GM12865 (cell line): ENCODE measurements around the gene GRK5.

Experiments used
- DNase-seq: peaks from one replicate; pipeline ENCODE4 v3.0.0; 2010; ENCODE audit warnings: low read depth
- H3K4me3 ChIP-seq: 2 replicates; pipeline ENCODE4 v1.5.1; 2011; ENCODE audit warnings: mild to moderate bottlenecking, low read depth, low read length, control low read depth
- CTCF ChIP-seq: IDR thresholded peaks from 2 replicates; pipeline ENCODE4 v1.5.1; 2011; ENCODE audit warnings: low read length, control low read depth, low read depth, inconsistent platforms; ENCODE audit not compliant: insufficient read depth; ENCODE audit errors: missing control alignments

GRK5 gene

GRCh38 chr10:119243488-119243887 lies 36.1 kb downstream of the GRK5 start:
- DNase-seq = no peak
- H3K4me3 ChIP-seq = no peak overlapping the region
- TF ChIP-seq CTCF = no peak

- TF ChIP-seq CTCF = no peak
- no peak overlapping the region for H3K4me3 ChIP-seq
- DNase-seq = no peak
Measured at GRCh38 chr10:119243967-119244366, 36.6 kb downstream of the GRK5 start.

GRCh38 chr10:119245272-119245671 lies 37.9 kb downstream of the GRK5 start:
- TF ChIP-seq CTCF = no peak
- no peak for DNase-seq
- no peak overlapping the region for H3K4me3 ChIP-seq

- DNase-seq = no peak
- no peak for TF ChIP-seq CTCF
- H3K4me3 ChIP-seq = no peak overlapping the region
Measured at GRCh38 chr10:119246862-119247549, 39.6 kb downstream of the GRK5 start.

- DNase-seq = no peak
- H3K4me3 ChIP-seq = no peak overlapping the region
- TF ChIP-seq CTCF = no peak
Measured at GRCh38 chr10:119247550-119247894, 40.2 kb downstream of the GRK5 start.

- H3K4me3 ChIP-seq = no peak overlapping the region
- DNase-seq = no peak
- TF ChIP-seq CTCF = no peak
Measured at GRCh38 chr10:119248184-119248583, 40.8 kb downstream of the GRK5 start.

- no peak for DNase-seq
- H3K4me3 ChIP-seq = no peak overlapping the region
- TF ChIP-seq CTCF = no peak
Measured at GRCh38 chr10:119248681-119249080, 41.3 kb downstream of the GRK5 start.
